Loucy (cell line): ENCODE data around the gene DDX17.

Experiments used
- H2AFZ ChIP-seq: fragments of 200-600 bp; sonication (generic); 2 replicates; pipeline ENCODE4 v1.6.0; 2016; ENCODE audit warnings: antibody characterized with exemption, mild to moderate bottlenecking, low read length, moderate library complexity
- H3F3A ChIP-seq: fragments of 200-600 bp; 2 replicates; pipeline ENCODE4 v1.6.0; 2016; ENCODE audit warnings: antibody characterized with exemption, low read depth, mild to moderate bottlenecking
- H3K27me3 ChIP-seq: fragments of 200-600 bp; sonication (generic); 2 replicates; pipeline ENCODE4 v1.6.1; 2014; ENCODE audit warnings: low read length, mild to moderate bottlenecking; ENCODE audit not compliant: insufficient read depth, poor library complexity, severe bottlenecking
- H3K36me3 ChIP-seq: fragments of 200-600 bp; sonication (generic); 2 replicates; pipeline ENCODE4 v1.6.1; 2016; ENCODE audit warnings: low read length; ENCODE audit not compliant: insufficient read depth
- H3K4me1 ChIP-seq: fragments of 200-600 bp; sonication (generic); 2 replicates; pipeline ENCODE4 v1.5.1; 2014; ENCODE audit warnings: low read length, mild to moderate bottlenecking; ENCODE audit not compliant: insufficient read depth, poor library complexity, severe bottlenecking
- H3K4me2 ChIP-seq: fragments of 200-600 bp; sonication (generic); 2 replicates; pipeline ENCODE4 v1.6.0; 2014; ENCODE audit warnings: antibody characterized with exemption, low read length, low read depth, mild to moderate bottlenecking; ENCODE audit not compliant: poor library complexity, severe bottlenecking
- H3K4me3 ChIP-seq: fragments of 200-600 bp; sonication (generic); 2 replicates; pipeline ENCODE4 v1.5.1; 2014; ENCODE audit warnings: low read length, mild to moderate bottlenecking, mixed read lengths; ENCODE audit not compliant: poor library complexity, severe bottlenecking
- H3K79me2 ChIP-seq: fragments of 200-600 bp; sonication (generic); 2 replicates; pipeline ENCODE4 v1.6.1; 2014; ENCODE audit warnings: low read length; ENCODE audit not compliant: insufficient read depth
- H3K9ac ChIP-seq: fragments of 200-600 bp; sonication (generic); 2 replicates; pipeline ENCODE4 v1.6.0; 2014; ENCODE audit warnings: mild to moderate bottlenecking, low read depth, low read length, moderate library complexity; ENCODE audit not compliant: poor library complexity, severe bottlenecking
- H3K9me2 ChIP-seq: fragments of 200-600 bp; sonication (generic); replicated peaks from 2 replicates; pipeline ENCODE4 v1.6.1; 2016; ENCODE audit warnings: low read depth, low read length, mixed read lengths
- H3K9me3 ChIP-seq: fragments of 200-600 bp; sonication (generic); 2 replicates; pipeline ENCODE4 v1.6.1; 2014; ENCODE audit warnings: mild to moderate bottlenecking, antibody characterized with exemption, low read length, low read depth; ENCODE audit not compliant: insufficient read depth
- H4K20me1 ChIP-seq: fragments of 200-600 bp; sonication (generic); 2 replicates; pipeline ENCODE4 v1.6.0; 2014; ENCODE audit warnings: antibody characterized with exemption, low read length, mild to moderate bottlenecking; ENCODE audit not compliant: insufficient read depth, poor library complexity, severe bottlenecking
- EZH2phosphoT487 ChIP-seq: fragments of 200-600 bp; IDR thresholded peaks from 2 replicates; pipeline ENCODE4 v1.6.1; 2018; ENCODE audit warnings: antibody characterized with exemption, mild to moderate bottlenecking, moderate library complexity, borderline replicate concordance
- TF ChIP-seq, protein P1 (sequence below): fragments of 200-600 bp; sonication (generic); conservative IDR thresholded peaks from 2 replicates; pipeline ENCODE4 v1.5.1; 2014; ENCODE audit warnings: mild to moderate bottlenecking, antibody characterized with exemption, low read length

Gene DDX17

DNA sequence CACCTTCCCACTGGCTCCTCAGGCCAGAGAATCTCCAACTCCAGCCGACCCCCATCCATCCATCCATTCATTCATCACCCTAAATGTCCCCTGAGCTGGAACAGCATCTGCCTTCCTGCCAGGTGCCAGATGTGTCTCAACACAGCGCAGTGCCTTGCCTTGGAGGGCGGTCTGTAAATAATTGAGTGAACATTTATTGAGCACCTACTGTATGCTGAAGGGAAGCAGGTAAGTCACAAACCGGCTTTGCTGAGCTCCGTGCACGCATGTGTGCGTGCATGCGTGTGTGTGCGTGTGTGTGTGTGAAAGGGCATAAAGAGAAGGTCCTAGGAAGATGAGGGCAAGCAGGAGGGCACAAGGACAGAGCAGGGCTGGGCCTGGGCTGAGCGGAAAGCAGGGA lies 61.3 kb downstream of the DDX17 start:
- TF ChIP-seq EZH2phosphoT487: no peak
- TF ChIP-seq, protein P1, sequence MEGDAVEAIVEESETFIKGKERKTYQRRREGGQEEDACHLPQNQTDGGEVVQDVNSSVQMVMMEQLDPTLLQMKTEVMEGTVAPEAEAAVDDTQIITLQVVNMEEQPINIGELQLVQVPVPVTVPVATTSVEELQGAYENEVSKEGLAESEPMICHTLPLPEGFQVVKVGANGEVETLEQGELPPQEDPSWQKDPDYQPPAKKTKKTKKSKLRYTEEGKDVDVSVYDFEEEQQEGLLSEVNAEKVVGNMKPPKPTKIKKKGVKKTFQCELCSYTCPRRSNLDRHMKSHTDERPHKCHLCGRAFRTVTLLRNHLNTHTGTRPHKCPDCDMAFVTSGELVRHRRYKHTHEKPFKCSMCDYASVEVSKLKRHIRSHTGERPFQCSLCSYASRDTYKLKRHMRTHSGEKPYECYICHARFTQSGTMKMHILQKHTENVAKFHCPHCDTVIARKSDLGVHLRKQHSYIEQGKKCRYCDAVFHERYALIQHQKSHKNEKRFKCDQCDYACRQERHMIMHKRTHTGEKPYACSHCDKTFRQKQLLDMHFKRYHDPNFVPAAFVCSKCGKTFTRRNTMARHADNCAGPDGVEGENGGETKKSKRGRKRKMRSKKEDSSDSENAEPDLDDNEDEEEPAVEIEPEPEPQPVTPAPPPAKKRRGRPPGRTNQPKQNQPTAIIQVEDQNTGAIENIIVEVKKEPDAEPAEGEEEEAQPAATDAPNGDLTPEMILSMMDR: no peak
- Histone ChIP-seq H3K27me3 (no peaks in the 10 kb centered on the region), H3K36me3 (no peaks in the 10 kb centered on the region), H3K9me2 (no peaks in the 10 kb centered on the region), H3K9ac (no peak overlapping the region), H3K4me2 (no peak overlapping the region), H3F3A (no peaks in the 10 kb centered on the region), H3K9me3 (no peaks in the 10 kb centered on the region), H3K4me3 (no peak overlapping the region), H2AFZ (no peak overlapping the region), H3K4me1 (no peaks in the 10 kb centered on the region), H4K20me1 (no peaks in the 10 kb centered on the region), H3K79me2 (no peaks in the 10 kb centered on the region)

GRCh38 chr22:38443628-38444521 lies 62.2 kb downstream of the DDX17 start:
- TF ChIP-seq, protein P1: no peak
- TF ChIP-seq EZH2phosphoT487: no peak
- H3K4me2 ChIP-seq: no peak overlapping the region
- H3F3A ChIP-seq: no peaks in the 10 kb centered on the region
- no peaks in the 10 kb centered on the region for H3K9me3 ChIP-seq
- no peaks in the 10 kb centered on the region for H3K36me3 ChIP-seq
- H3K4me1 ChIP-seq: no peaks in the 10 kb centered on the region
- H3K79me2 ChIP-seq: no peaks in the 10 kb centered on the region
- H3K9ac ChIP-seq: no peak overlapping the region
- H2AFZ ChIP-seq: no peak overlapping the region
- H3K27me3 ChIP-seq: no peaks in the 10 kb centered on the region
- H4K20me1 ChIP-seq: no peaks in the 10 kb centered on the region
- no peak overlapping the region for H3K4me3 ChIP-seq
- no peaks in the 10 kb centered on the region for H3K9me2 ChIP-seq

DNA sequence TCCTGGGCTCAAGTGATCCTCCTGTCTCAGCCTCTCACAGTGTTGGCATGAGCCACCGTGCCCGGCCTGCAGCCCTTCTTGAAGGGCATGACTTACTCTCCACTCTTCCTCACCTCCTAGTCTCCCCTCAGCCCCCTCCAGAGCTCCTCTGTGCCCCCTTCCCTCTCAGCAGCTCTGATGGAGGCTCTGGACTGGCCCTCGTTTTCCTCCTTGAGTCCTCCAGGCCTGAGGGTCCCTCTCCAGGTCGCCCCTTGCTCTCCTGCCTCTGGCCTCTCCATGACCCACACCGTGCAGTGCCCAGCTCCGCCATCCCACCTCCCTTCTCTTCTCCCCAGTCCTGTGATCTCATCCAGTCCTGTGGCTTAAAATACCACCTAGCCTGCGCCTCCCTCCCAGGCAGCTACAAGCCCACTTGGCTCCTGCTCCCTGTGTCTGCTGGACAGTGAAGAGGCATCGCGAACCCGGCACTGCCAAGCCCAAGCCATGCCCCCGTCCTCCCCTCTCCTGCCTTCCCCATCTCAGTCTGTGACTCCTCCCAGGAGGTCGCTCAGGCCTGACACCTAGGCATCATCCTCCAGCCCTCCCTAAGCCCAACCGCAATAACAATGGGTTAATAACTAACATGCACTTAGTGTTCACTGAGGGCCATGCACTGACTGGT lies 63.0 kb downstream of the DDX17 start:
- no peak overlapping the region for H3K4me2 ChIP-seq

More for the DNA sequence above, 63.0 kb downstream of the DDX17 start:
- Histone ChIP-seq H3K27me3 (no peaks in the 10 kb centered on the region), H3K36me3 (no peaks in the 10 kb centered on the region), H3K9me3 (no peaks in the 10 kb centered on the region), H3K9me2 (no peaks in the 10 kb centered on the region), H3K79me2 (no peaks in the 10 kb centered on the region), H2AFZ (no peak overlapping the region), H3K4me3 (no peak overlapping the region), H4K20me1 (no peaks in the 10 kb centered on the region), H3F3A (no peaks in the 10 kb centered on the region), H3K9ac (no peak overlapping the region), H3K4me1 (no peaks in the 10 kb centered on the region)
- TF ChIP-seq, protein P1: no peak
- no peak for TF ChIP-seq EZH2phosphoT487
